NCI-H82 treated with DMSO at 0.1 percent for 48 hours (cell line): Measurements from ENCODE around the gene CRACR2A.
A peak's percentile ranks its signal among the peaks of the same experiment; 100 is the strongest.

Experiments
- DNase-seq: peaks from one replicate; lab custom pipeline; 2025; ENCODE audit not compliant: unreplicated experiment; lab: John Stamatoyannopoulos, UW

CRACR2A gene

DNA sequence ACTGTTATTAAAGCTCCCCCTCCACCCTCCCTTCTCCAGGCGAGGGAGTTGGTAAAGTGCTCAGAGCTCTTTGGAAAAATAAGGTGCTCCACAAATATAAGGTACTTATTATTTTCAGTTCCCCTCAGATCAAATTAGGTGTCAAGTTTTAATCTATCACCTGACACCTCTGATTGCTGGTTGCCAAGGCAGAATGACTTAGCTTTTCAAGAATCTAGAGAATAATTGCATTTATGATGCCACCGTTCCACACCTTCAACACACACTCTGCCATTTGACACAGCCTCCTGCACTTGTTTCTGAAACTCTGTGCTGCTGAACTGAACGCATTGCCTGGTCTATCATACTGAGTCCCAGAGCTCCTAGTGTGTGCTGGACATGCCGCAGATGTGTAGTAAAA is 128.6 kb downstream of the CRACR2A start:
- no peak for DNase-seq

- no peak for DNase-seq
Measured at GRCh38 chr12:3622822-3623690, 129.9 kb downstream of the CRACR2A start.

- no peak for DNase-seq
Measured at GRCh38 chr12:3622021-3622821, 130.7 kb downstream of the CRACR2A start.

GRCh38 chr12:3620856-3621255 is 132.1 kb downstream of the CRACR2A start:
- no peak for DNase-seq

- no peak for DNase-seq
Measured at GRCh38 chr12:3617565-3617964, 135.3 kb downstream of the CRACR2A start.

- DNase-seq = no peak
Measured at GRCh38 chr12:3615862-3616261, 137.0 kb downstream of the CRACR2A start.

- DNase-seq = peak; percentile 15
Measured at GRCh38 chr12:3614806-3615466, 138.0 kb downstream of the CRACR2A start.

GRCh38 chr12:3613641-3614395 is 139.1 kb downstream of the CRACR2A start:
- DNase-seq = no peak

- DNase-seq = no peak
Measured at GRCh38 chr12:3611860-3612703, 140.8 kb downstream of the CRACR2A start.

DNA sequence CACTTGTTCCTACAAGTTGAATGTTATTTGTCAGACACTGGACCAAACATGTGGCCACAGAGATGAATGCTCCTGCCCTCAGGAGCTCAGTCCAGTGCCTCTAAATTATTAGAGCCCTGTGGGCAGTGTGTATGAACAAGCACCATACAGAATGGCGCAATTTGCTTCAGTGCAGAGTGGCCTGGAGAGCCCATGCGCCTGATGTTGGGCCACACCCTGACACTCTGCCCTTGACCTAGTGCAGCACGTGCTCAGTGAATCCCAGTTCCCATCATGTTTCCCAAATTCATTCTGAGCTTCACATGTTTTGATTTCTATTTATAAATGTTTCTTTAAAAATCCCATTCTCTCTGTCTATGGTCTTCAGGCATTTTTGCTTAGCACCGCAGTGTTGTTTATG is 145.1 kb downstream of the CRACR2A start:
- DNase-seq = no peak

GRCh38 chr12:3607039-3607720 is 145.7 kb downstream of the CRACR2A start:
- no peak for DNase-seq

DNA sequence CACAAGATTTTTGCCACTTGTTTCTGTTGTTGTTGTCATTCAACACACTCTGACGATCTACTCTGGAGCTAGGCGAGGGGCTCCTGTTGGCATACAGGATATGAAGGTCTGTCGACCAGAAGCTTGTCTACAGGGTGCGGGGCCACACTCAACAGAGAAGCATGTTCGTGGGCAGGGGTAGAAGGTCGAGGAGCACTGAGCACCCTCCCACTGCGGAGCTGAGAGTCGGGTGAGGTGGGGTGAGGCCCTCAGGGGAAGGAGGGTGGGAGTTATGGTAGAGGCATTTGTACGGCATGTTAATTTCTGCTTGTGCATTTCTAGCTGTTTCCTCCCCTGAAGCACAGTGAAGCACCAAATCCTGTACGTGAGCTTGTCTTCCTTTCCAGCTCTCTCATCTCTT is 146.8 kb downstream of the CRACR2A start:
- no peak for DNase-seq

DNA sequence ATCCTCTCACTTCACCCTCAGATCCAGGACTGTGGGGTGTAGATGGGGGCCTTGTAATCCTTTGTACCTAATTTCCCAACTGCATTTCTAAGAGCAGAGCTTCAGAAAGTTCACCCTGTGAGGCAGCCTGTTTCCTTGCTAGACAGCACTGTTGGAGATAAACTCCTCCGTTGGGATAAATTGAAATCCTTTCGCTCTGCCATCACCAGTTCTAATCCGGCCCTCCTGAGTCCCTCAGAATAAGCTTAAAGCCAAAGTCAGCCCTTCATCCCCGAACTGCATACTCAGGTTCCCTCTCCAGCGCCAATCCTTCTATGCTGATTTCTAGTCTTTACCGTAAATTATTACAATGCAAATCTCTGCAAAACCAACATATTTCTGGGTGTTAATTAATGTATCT is 147.2 kb downstream of the CRACR2A start:
- DNase-seq = peak; percentile 63

DNA sequence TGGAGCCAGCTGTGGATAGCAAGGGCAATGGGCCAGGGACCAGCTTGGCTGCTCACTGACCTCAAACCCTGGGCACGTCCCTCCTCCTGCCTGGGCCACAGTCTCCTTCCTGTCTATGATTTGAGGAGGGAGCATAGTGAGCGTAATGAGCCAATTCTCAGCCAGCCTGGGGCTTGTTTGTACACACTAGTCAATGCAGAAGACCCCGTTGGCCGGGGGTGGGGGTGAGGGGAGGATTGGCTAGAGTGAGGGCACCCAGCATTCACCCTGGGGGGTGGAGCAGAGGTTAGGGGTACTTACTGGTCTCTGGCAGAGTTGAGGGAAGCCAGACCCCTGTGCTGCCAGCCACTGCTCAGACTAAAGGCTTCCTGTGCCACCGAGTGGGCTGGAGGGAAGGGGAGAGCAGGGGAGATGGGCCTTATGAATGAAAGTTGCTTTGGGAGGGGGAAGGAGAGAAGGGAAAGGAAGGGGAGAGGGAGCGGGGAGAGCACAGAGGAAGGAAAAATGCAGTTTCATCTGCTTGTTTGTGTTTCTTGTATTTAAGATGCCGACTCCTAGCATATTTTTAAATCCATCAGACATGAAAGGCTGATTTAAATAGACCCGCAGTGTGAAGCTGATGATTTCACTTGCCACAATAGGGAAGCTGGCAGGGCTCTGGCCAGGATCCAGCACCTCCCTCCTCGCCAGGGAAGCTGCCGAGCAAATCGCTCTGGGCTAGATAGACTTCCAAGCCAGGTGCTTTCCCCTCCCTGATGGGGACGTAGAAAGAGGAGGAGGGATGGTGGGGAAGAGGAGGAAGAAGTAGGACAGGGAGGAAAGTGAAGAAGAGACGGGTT is 147.9 kb downstream of the CRACR2A start:
- no peak for DNase-seq

DNA sequence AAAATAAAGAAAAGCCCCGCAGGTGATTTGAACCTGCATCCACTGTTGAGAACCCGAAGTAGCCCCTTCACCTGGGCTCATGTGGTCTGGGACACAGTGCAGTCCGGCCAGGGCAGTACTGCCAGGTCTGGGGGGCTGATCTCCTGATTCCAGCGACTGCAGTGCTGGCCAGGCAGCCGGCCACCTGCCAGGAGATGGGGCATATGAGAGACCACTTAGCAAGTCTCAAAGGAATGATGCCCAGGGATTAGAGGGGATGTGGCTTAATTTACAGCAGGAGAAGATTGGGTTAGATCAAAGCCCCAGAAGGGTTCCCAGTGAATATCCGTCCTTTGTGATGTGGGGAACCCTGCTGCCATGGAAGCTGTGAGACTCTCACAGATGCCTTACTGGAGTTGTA is 148.6 kb downstream of the CRACR2A start:
- peak; percentile 39 for DNase-seq

GRCh38 chr12:3603576-3603975 is 149.3 kb downstream of the CRACR2A start:
- no peak for DNase-seq

GRCh38 chr12:3602488-3602887 is 150.4 kb downstream of the CRACR2A start:
- DNase-seq = no peak

DNA sequence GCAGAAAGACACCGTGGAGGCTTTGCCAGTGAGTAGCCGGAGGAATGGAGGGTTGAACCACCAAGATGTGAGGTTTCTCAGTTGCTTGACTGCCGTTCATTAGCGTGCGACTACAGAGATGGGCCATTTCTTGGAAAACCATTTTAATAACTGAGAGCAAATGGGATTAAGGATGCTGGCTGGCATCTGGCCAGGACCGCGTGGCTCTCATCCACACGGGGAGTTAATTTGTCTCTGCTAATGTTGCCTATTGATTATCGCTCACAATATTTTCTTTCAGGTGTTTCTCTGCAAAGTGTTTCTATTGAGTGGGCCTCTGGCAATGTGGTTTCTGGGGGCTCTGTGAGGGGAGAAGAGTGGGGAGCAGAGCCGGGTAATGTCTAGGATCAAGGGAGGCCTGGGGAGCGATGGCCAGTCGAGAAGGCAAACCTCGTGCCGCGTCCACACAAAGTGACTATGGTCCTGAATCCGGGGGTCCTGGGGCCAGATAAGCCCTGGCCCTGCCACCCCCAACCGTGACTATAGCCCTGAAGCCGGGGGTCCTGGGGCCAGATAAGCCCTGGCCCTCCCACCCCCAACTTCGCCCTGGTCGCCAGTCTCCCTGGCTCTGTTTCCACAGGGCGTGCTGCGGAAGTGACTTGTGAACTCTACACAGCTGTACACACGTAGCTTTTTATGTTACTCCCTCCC is 151.3 kb downstream of the CRACR2A start:
- no peak for DNase-seq
